Measurements from ENCODE around the gene SDC1.

SDC1 gene

DNA sequence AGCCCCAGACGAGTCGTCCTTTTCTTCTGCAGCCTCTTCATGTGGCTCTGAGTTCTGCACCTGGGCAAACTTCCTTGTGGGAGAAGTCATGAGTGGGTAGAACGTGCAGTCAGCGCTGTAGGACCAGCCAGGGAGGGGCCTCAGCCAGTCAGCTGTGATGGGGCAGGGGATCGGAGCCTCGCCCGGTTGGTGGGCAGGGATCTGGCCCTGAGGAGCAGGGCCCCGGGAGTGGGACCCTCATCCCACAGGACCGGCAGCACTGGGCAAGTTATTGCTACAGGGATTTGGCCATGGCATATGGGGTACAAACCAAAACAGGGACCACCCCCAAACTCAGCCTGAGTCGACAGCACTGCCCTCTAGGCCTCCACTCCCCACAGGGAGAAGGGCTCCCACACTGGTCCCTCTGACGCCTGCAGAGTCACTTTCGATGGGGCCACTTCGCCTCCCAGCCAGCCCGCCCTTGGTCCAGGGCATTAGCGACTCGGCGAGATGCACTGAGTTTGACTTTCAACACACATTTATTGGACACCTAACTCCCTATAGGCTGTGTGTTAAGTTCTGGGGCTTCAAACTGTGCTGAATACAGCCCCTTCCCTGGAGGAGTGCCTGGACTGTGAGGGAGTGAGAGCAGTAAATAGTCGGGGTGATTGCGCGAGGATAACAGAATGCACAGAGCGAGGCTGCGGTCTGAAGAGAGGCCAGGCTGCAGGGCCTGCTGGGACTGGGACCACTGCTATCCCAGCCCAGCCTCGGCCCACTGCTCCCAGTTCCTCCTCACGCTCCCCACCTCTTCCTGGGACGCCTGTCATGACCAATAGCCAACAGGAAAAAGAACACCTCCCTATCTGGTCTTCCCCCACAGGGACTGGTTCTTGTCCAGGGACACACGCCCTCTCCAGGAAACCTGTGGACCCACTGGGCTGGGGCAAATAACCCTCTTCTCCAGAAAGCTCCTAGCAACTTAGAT, 55.9 kb downstream of the SDC1 start:
- TF ChIP-seq, protein P1, sequence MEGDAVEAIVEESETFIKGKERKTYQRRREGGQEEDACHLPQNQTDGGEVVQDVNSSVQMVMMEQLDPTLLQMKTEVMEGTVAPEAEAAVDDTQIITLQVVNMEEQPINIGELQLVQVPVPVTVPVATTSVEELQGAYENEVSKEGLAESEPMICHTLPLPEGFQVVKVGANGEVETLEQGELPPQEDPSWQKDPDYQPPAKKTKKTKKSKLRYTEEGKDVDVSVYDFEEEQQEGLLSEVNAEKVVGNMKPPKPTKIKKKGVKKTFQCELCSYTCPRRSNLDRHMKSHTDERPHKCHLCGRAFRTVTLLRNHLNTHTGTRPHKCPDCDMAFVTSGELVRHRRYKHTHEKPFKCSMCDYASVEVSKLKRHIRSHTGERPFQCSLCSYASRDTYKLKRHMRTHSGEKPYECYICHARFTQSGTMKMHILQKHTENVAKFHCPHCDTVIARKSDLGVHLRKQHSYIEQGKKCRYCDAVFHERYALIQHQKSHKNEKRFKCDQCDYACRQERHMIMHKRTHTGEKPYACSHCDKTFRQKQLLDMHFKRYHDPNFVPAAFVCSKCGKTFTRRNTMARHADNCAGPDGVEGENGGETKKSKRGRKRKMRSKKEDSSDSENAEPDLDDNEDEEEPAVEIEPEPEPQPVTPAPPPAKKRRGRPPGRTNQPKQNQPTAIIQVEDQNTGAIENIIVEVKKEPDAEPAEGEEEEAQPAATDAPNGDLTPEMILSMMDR (IDR thresholded peaks at IDR 0.05; ENCODE audit: control insufficient read depth, extremely low read depth, insufficient read depth), result no peak
- H3K4me3 ChIP-seq (ENCODE audit: low read depth, low read length), result no peak overlapping the region
- no peak for DNase-seq (ENCODE audit: low read depth)

DNA sequence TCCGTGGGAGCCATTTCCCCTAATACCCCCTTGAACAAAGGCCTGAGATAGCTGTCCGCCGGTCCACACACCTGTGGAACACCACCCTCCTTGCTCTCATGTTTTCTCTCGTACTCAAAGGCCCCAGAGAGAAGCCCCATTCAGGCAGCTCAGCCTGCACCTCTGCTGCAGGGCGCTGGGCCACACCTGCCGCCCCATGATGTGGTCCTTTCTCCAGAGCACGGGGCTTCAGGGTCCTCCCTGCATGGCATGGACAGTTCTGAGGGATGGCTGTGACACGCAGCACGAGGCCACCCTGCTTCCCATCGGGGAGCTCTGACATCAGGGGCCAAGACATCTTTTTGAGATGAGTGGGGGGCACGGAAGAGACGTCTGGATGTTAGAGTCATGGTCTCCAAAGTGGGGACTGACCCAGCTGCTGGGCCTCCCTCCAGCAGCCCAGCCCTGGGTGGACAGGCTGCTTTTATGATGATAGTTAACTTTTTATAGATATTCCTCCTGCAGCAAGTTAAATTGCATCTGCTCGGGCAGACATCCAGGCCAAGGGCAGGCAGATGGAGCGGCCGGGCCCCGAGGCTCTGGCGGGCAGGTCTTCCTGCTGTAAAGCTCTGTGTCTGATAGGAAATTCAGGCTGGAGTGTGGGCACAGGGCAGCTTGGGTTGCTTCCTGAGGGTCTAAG, 56.7 kb downstream of the SDC1 start:
- no peak overlapping the region for H3K4me3 ChIP-seq (ENCODE audit: low read depth, low read length)
- peak; percentile 52 for DNase-seq (ENCODE audit: low read depth)
- TF ChIP-seq, protein P1 (IDR thresholded peaks at IDR 0.05; ENCODE audit: control insufficient read depth, extremely low read depth, insufficient read depth), result no peak

DNA sequence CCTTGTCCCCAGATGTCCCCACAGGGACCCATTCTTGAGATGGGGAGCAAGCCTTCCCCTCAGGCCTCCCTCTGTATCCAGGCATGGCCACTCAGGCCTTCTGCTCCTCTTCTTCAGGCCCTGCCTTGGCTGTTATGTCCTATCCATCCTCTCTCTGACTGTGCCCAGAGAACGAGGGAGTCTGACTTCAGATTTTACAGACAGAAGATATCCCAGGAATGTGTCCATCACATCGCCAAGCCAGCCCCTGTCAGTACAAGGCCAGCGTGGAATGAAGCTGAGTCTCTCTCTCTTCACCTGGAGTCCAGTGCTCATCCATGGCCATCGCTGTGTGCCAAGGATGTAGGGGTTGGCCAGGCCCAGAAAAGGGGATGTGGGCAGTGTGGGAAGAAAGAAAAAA, 57.6 kb downstream of the SDC1 start:
- TF ChIP-seq, protein P1 (IDR thresholded peaks at IDR 0.05; ENCODE audit: control insufficient read depth, extremely low read depth, insufficient read depth), result no peak
- no peak for DNase-seq (ENCODE audit: low read depth)
- no peak overlapping the region for H3K4me3 ChIP-seq (ENCODE audit: low read depth, low read length)

DNA sequence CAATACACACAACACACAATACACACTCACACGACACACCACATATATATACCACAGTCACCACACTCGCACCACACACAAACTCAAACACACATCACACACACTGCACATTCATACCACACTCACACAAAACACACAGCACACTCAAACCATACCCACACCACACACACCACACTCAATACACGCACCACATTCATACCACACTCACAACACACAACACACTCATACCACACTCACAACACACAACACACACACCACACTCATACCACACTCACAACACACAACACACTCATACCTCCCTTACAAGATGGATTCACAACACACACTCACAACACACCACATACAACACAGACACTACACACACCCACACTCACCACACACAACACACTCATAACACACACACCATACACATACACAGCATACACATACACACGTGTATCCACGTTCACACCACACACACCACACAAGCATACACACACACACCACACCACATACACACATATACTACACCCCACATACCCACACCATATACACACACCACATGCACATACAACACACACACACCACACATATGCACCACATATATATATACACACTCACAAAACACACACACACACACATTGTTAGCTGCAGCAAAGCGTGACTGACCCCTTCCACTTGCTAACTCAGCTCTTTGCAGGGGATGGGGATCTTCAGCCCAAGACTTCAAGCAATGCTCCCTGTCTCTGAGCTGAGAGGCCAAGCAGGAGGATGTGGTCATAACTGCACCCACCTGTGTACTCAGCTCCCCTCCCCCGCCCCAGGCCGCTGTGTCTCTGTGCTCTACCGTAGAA, 59.0 kb downstream of the SDC1 start:
- no peak for DNase-seq (ENCODE audit: low read depth)
- TF ChIP-seq, protein P1 (IDR thresholded peaks at IDR 0.05; ENCODE audit: control insufficient read depth, extremely low read depth, insufficient read depth), result no peak
- H3K4me3 ChIP-seq (ENCODE audit: low read depth, low read length), result no peak overlapping the region

DNA sequence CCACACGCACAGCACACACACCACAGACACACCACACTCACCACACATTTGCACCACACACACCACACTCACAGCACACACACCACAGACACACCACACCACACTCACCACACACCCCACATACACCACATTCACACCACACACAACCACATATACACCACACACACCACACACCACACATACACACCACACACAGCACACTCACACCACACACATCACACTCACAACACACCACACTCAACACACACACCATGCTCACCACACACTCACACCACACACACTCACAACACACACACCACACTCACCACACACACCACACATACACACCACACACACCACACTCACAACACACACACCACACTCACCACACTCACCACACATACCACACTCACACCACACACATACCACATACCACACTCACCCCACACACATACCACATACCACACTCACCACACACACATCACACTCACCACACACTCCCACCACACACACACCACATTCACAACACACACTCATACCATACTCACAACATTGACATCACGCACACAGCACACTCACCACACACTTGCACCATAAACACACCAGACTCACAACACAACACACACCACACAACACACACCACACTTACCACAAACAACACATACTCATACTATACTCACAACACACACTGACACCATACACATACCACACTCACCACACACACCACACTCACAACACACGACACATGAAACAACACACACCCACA, 60.0 kb downstream of the SDC1 start:
- TF ChIP-seq, protein P1 (IDR thresholded peaks at IDR 0.05; ENCODE audit: control insufficient read depth, extremely low read depth, insufficient read depth), result no peak
- no peak for DNase-seq (ENCODE audit: low read depth)
- H3K4me3 ChIP-seq (ENCODE audit: low read depth, low read length), result no peak overlapping the region
